Left lung (tissue), 10 donors: Measurements from ENCODE around the gene SVBP. TPM values are rescaled to one million over a fixed set of nuclear protein-coding genes. Genes with fewer than 3 reads are reported as not detected.
"Not testable (repeated sequence)": the region's sequence is repeated elsewhere in the genome, so short reads cannot be mapped to it uniquely, and the experiment has no call there.

Experiments used
- ATAC-seq: fragments of 200-7000 bp; cut with Tn5 transposase; one replicate; pipeline ENCODE4 v1.9.1; 2020; ENCODE audit warnings: moderate library complexity
- DNase-seq, 4 donors: peaks; one replicate each; pipeline ENCODE4 v3.0.0-alpha.2; 2013 to 2020
- H3K27ac ChIP-seq, 2 donors: fragments of 200-600 bp; sonication (generic) in 1 of 2; one replicate each; pipeline versions ENCODE4 v1.5.0 to v1.8.0; 2020 to 2021
- H3K27me3 ChIP-seq, 2 donors: fragments of 200-600 bp; sonication (generic) in 1 of 2; one replicate each; pipeline versions ENCODE4 v1.5.0 to v1.8.0; 2020 to 2021
- H3K36me3 ChIP-seq, 2 donors: fragments of 200-600 bp; sonication (generic) in 1 of 2; one replicate each; pipeline versions ENCODE4 v1.5.0 to v1.8.0; 2020 to 2021
- H3K4me1 ChIP-seq, 2 donors: fragments of 200-600 bp; one replicate each; pipeline ENCODE4 v1.8.0; 2021
- H3K4me3 ChIP-seq, 2 donors: fragments of 200-600 bp; sonication (generic) in 1 of 2; one replicate each; pipeline versions ENCODE4 v1.5.0 to v1.8.0; 2020 to 2021; ENCODE audit warnings: mild to moderate bottlenecking in 1 of 2
- H3K9me3 ChIP-seq, 2 donors: fragments of 200-600 bp; sonication (generic) in 1 of 2; one replicate each; pipeline versions ENCODE4 v1.5.0 to v1.8.0; 2020 to 2021
- CTCF ChIP-seq, 2 donors: fragments of 200-600 bp; sonication (generic) in 1 of 2; IDR thresholded peaks; one replicate each; pipeline versions ENCODE4 v1.5.0 to v1.8.0; 2021; ENCODE audit warnings: antibody characterized with exemption in 2 of 2
- intact Hi-C, 2 donors: fragments of 100-400 bp; cut with DNase I; formaldehyde crosslinking; loops; one replicate each; pipeline versions ENCODE4 v1.11.2 to v1.14.2; 2022
- polyA plus RNA-seq, 6 donors: library from polyadenylated mRNA; unstranded; fragments of 120-200 nt; gene quantifications; one replicate each; pipeline ENCODE4 v1.2.1, GENCODE V29; 2013; ENCODE audit not compliant: insufficient read length in 6 of 6
- total RNA-seq, 2 donors: library from RNA; stranded (reverse); fragmentation: NEBNext Ultra II Directional; extraction: Animal tissue kit (Norgen Biotek cat#: 25700); gene quantifications; one replicate each; pipeline ENCODE4 v1.2.1, GENCODE V29; 2021
- donor health status: DM: no; HTN: yes; CAD: no.
- donor health status: DM: no; HTN: no; CAD: no.

Gene SVBP
- total and polyA plus RNA-seq, 8 donors, result 15.7 to 72.2 (median 67.7) TPM

- no peak for ATAC-seq
- peak overlapping the region in 1 of 2 donors; percentile 58 for H3K4me3 ChIP-seq
Measured at GRCh38 chr1:42817976-42818375, 779 bp upstream of the SVBP start.

GRCh38 chr1:42817440-42817767 lies 207 bp upstream of the SVBP start:
- Histone ChIP-seq H3K36me3 (peaks cover 0 to 5% of the 10 kb centered on the region in 2 donors), H3K4me3 (peak overlapping the region; percentile 58 to 66), H3K9me3 (no peaks in the 10 kb centered on the region), H3K27ac (peak overlapping the region; percentile 94 to 98), H3K4me1 (peaks cover 11 to 28% of the 10 kb centered on the region in 2 donors), H3K27me3 (no peaks in the 10 kb centered on the region)
- DNase-seq, result no peak
- no peak for ATAC-seq
- TF ChIP-seq CTCF (IDR thresholded peaks at IDR 0.05), result no peak
- intact Hi-C loops, result no loop called here

More at GRCh38 chr1:42817976-42818375, 779 bp upstream of the SVBP start:
- DNase-seq, result no peak
- H3K27ac ChIP-seq, result no peak overlapping the region
- TF ChIP-seq CTCF (IDR thresholded peaks at IDR 0.05), result no peak
- no peaks in the 10 kb centered on the region for H3K9me3 ChIP-seq
- no peaks in the 10 kb centered on the region for H3K27me3 ChIP-seq
- peaks cover 15 to 34% of the 10 kb centered on the region in 2 donors for H3K4me1 ChIP-seq
- intact Hi-C loops, result no loop called here
- H3K36me3 ChIP-seq, result peaks cover 0 to 5% of the 10 kb centered on the region in 2 donors

GRCh38 chr1:42815941-42816584 lies 1.1 kb downstream of the SVBP start:
- ATAC-seq (peak; percentile 5), DNase-seq (peak in 2 of 4 donors; percentile 10 to 15)
- Histone ChIP-seq H3K36me3 (peaks cover 0 to 5% of the 10 kb centered on the region in 2 donors), H3K4me1 (peaks cover 11 to 25% of the 10 kb centered on the region in 2 donors), H3K27me3 (no peaks in the 10 kb centered on the region), H3K9me3 (no peaks in the 10 kb centered on the region), H3K27ac (peak overlapping the region; percentile 94 to 98), H3K4me3 (peak overlapping the region; percentile 58 to 66)
- no peak for TF ChIP-seq CTCF (IDR thresholded peaks at IDR 0.05)
- intact Hi-C loops, result no loop called here

- H3K4me1 ChIP-seq, result peaks cover 11 to 21% of the 10 kb centered on the region in 2 donors
- H3K27me3 ChIP-seq, ATAC-seq, H3K4me3 ChIP-seq, intact Hi-C loops, H3K27ac ChIP-seq, DNase-seq, H3K9me3 ChIP-seq, H3K36me3 ChIP-seq: not testable (repeated sequence)
Measured at GRCh38 chr1:42814815-42815214, 2.4 kb downstream of the SVBP start.

GRCh38 chr1:42807056-42807668 lies 10.0 kb downstream of the SVBP start:
- Histone ChIP-seq H3K27ac (no peak overlapping the region), H3K4me1 (no peaks in the 10 kb centered on the region), H3K4me3 (no peak overlapping the region), H3K9me3 (no peaks in the 10 kb centered on the region), H3K36me3 (peaks cover 0 to 4% of the 10 kb centered on the region in 2 donors), H3K27me3 (no peaks in the 10 kb centered on the region)
- DNase-seq (no peak), ATAC-seq (no peak)
- TF ChIP-seq CTCF (IDR thresholded peaks at IDR 0.05), result no peak
- intact Hi-C loops, result no loop called here
